HL-60 (cell line): Measurements from ENCODE around the gene DCDC2C.

ENCODE experiments used
- CTCF ChIP-seq: IDR thresholded peaks from one replicate; pipeline ENCODE4 v1.5.1; 2011; ENCODE audit warnings: low read length, control low read depth, inconsistent platforms; ENCODE audit not compliant: insufficient read depth
- POLR2AphosphoS5 ChIP-seq: IDR thresholded peaks from 2 replicates; pipeline ENCODE4 v1.6.1; 2012; ENCODE audit warnings: low read depth

- TF ChIP-seq CTCF (no peak), POLR2AphosphoS5 (no peak)
These were observed 161.8 kb downstream of the DCDC2C start for GRCh38 chr2:3864943-3865865.
